K562 (cell line): ENCODE measurements around the gene AJM1. TPM values are rescaled to one million over a fixed set of nuclear protein-coding genes. Genes with fewer than 3 reads are reported as not detected.
A peak's percentile ranks its signal among the peaks of the same experiment; 100 is the strongest.

Experiments
- BRCA1 ChIP-seq, 2 experiments: fragments of 450-650 bp in 1 of 2; sonication (generic) in 1 of 2; formaldehyde crosslinking in 1 of 2; IDR thresholded peaks; 2 replicates each; pipeline versions ENCODE4 v1.5.0 to v1.6.1; 2017 to 2020; ENCODE audit warnings: mild to moderate bottlenecking in 1 of 2, missing genetic modification reagents in 1 of 2
- CREM ChIP-seq: IDR thresholded peaks from 2 replicates; pipeline ENCODE4 v1.6.1; 2014; ENCODE audit warnings: antibody characterized with exemption, low read depth
- EP300 ChIP-seq: IDR thresholded peaks from 2 replicates; pipeline ENCODE4 v1.6.1; 2012; ENCODE audit warnings: low read length, improper control_type of control experiment
- GTF2F1 ChIP-seq: IDR thresholded peaks from 2 replicates; pipeline ENCODE4 v1.6.1; 2011; ENCODE audit warnings: low read depth, low read length, improper control_type of control experiment
- KDM1A ChIP-seq, 2 experiments: fragments of 450-650 bp; IDR thresholded peaks; 2 replicates each; pipeline ENCODE4 v1.6.1; 2016; ENCODE audit warnings: mild to moderate bottlenecking in 2 of 2
- MEF2D ChIP-seq: conservative IDR thresholded peaks from 2 replicates; pipeline ENCODE4 v1.6.1; 2016; ENCODE audit warnings: low read depth, missing genetic modification characterization, missing compliant biosample characterization
- MTA2 ChIP-seq: fragments of 450-650 bp; IDR thresholded peaks from 2 replicates; pipeline ENCODE4 v1.6.1; 2016; ENCODE audit warnings: low read depth
- MYC ChIP-seq, 2 experiments: fragments of 250-450 bp in 1 of 2; sonication (Bioruptor Pico) in 1 of 2; IDR thresholded peaks; 2 replicates each; pipeline versions ENCODE4 v1.5.1 to v1.6.1; 2012 to 2021; ENCODE audit warnings: low read depth in 2 of 2, borderline replicate concordance in 1 of 2, improper control_type of control experiment in 1 of 2, low read length in 1 of 2, mild to moderate bottlenecking in 1 of 2, moderate library complexity in 1 of 2
- SLC30A9 ChIP-seq: fragments of 250-450 bp; sonication (Bioruptor Pico); IDR thresholded peaks from 2 replicates; pipeline ENCODE4 v1.8.0; 2022; ENCODE audit warnings: mild to moderate bottlenecking, moderate library complexity
- SMARCC2 ChIP-seq: fragments of 450-650 bp; IDR thresholded peaks from 2 replicates; pipeline ENCODE4 v1.6.1; 2017; ENCODE audit warnings: antibody characterized with exemption, moderate library complexity, mild to moderate bottlenecking, low read depth
- SMC3 ChIP-seq: conservative IDR thresholded peaks from 2 replicates; pipeline ENCODE4 v1.6.1; 2011; ENCODE audit warnings: low read depth, low read length, improper control_type of control experiment; ENCODE audit not compliant: insufficient read depth
- SP1 ChIP-seq: sonication (generic); formaldehyde crosslinking; IDR thresholded peaks from 2 replicates; pipeline ENCODE4 v1.8.1; 2022; ENCODE audit warnings: mild to moderate bottlenecking, missing genetic modification reagents
- TCF7 ChIP-seq: sonication (generic); IDR thresholded peaks from 2 replicates; pipeline ENCODE4 v1.6.1; 2016; ENCODE audit warnings: antibody characterized with exemption, borderline replicate concordance
- ZFP30 ChIP-seq: fragments of 250-450 bp; sonication (Bioruptor Pico); IDR thresholded peaks from 2 replicates; pipeline ENCODE4 v1.8.0; 2022; ENCODE audit warnings: moderate library complexity, mild to moderate bottlenecking, inconsistent platforms, borderline replicate concordance
- ZNF239 ChIP-seq: fragments of 250-450 bp; sonication (Bioruptor Pico); IDR thresholded peaks from 2 replicates; pipeline ENCODE4 v1.4.0; 2020; ENCODE audit warnings: mild to moderate bottlenecking
- ZSCAN29 ChIP-seq: fragments of 450-650 bp; IDR thresholded peaks from 2 replicates; pipeline ENCODE4 v1.6.1; 2017
- polyA plus RNA-seq, 8 experiments: library from polyadenylated mRNA; depleted of rRNA in 4 of 8; stranded (reverse) in 5 of 8; unstranded in 3 of 8; fragments of >200 nt; fragmentation: Nextera tagmentation in 2 of 8; fragmentation: Illumina TruSeq in 1 of 8; extraction: Ambion mirVana in 2 of 8; extraction: Trizol in 1 of 8; gene quantifications; 2 replicates each; pipeline versions ENCODE4 v1.2.1 to v1.2.3, GENCODE V29; 2011 to 2014; ENCODE audit warnings: inconsistent platforms in 1 of 8, missing spikeins in 1 of 8
- total RNA-seq, 7 experiments: library from RNA; depleted of rRNA in 6 of 7; stranded (reverse); fragments of >200 nt in 6 of 7; fragmentation: Illumina TruSeq in 2 of 7; extraction: Trizol in 2 of 7; gene quantifications; 2 replicates each; pipeline versions ENCODE4 v1.2.1 to v1.2.3, GENCODE V29; 2011 to 2021; ENCODE audit warnings: low replicate concordance in 1 of 7
- TF ChIP-seq, protein P1 (sequence below): fragments of 450-650 bp; conservative IDR thresholded peaks from 2 replicates; pipeline ENCODE4 v1.6.1; 2016; ENCODE audit warnings: missing genetic modification characterization, low read depth, mild to moderate bottlenecking, missing compliant biosample characterization, moderate library complexity
- TF ChIP-seq, protein P2 (sequence below): IDR thresholded peaks from 2 replicates; pipeline ENCODE4 v1.6.1; 2016; ENCODE audit warnings: missing genetic modification characterization, missing compliant biosample characterization
- TF ChIP-seq, protein P3 (sequence below): IDR thresholded peaks from 3 replicates; pipeline ENCODE4 v1.6.1; 2011; ENCODE audit warnings: borderline replicate concordance, mild to moderate bottlenecking, moderate library complexity; ENCODE audit not compliant: insufficient read length; ENCODE audit errors: extremely low read depth
- TF ChIP-seq, protein P4 (sequence below), 2 experiments: fragments of 450-650 bp in 1 of 2; IDR thresholded peaks; 2 replicates each; pipeline ENCODE4 v1.6.1; 2011 to 2017; ENCODE audit warnings: low read depth in 2 of 2, antibody characterized with exemption in 1 of 2, borderline replicate concordance in 1 of 2, low read length in 1 of 2, mild to moderate bottlenecking in 1 of 2, mixed read lengths in 1 of 2; ENCODE audit not compliant: control insufficient read depth in 1 of 2

AJM1 gene
- total and polyA plus RNA-seq, 9 of the 15 experiments (the other 6 are each of a cell fraction or from before 2014, with no cell fraction given): 0.01 to 3.7 (median 0.65) TPM; not detected in 1

DNA sequence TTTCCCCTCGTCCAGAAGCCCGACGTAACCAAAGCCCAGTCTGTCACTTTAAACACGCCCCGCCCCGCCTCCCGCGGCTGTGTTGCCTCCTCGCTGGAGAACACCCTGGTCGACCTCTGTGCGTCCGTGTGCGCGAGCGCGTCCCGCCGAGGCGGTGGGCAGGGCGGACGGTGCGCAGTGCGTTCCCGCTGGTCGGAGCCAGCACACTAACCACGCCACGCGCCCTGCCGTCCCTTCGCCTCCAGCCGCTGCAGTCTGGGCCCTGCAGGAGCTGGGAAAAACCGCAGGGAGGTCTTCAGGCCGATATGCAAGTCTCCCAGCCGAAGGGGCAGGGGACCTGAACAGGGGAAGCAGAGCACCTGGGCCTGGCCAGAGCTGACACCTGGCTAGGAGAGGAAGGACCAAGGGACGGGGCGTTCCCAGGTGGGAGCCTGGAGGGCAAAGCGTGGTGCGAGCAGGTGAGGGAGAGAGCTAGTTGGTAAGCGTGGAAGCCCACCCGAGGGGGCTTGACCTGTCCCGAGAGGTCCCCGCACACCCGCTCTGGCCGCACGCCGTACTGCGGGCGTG, 5.6 kb downstream of the AJM1 start (continued):
- no peak for TF ChIP-seq MTA2
- TF ChIP-seq GTF2F1: no peak
- TF ChIP-seq, protein P1, sequence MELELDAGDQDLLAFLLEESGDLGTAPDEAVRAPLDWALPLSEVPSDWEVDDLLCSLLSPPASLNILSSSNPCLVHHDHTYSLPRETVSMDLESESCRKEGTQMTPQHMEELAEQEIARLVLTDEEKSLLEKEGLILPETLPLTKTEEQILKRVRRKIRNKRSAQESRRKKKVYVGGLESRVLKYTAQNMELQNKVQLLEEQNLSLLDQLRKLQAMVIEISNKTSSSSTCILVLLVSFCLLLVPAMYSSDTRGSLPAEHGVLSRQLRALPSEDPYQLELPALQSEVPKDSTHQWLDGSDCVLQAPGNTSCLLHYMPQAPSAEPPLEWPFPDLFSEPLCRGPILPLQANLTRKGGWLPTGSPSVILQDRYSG (tag): no peak
- TF ChIP-seq, protein P2, sequence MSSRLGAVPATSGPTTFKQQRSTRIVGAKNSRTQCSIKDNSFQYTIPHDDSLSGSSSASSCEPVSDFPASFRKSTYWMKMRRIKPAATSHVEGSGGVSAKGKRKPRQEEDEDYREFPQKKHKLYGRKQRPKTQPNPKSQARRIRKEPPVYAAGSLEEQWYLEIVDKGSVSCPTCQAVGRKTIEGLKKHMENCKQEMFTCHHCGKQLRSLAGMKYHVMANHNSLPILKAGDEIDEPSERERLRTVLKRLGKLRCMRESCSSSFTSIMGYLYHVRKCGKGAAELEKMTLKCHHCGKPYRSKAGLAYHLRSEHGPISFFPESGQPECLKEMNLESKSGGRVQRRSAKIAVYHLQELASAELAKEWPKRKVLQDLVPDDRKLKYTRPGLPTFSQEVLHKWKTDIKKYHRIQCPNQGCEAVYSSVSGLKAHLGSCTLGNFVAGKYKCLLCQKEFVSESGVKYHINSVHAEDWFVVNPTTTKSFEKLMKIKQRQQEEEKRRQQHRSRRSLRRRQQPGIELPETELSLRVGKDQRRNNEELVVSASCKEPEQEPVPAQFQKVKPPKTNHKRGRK (tag): no peak
- peak; percentile 73 for TF ChIP-seq CREM
- TF ChIP-seq ZFP30 (CRISPR knock-in tag): no peak
- TF ChIP-seq TCF7: no peak
- TF ChIP-seq MYC (IDR thresholded peaks at IDR 0.05; ENCODE audit: low read depth, low read length): peak; percentile 46
- peak; percentile 87; the same call in 1 of the 2 replicates for TF ChIP-seq MYC (CRISPR knock-in tag; IDR thresholded peaks at IDR 0.05; ENCODE audit: borderline replicate concordance, low read depth)
- TF ChIP-seq ZNF239: no peak
- TF ChIP-seq, protein P3, sequence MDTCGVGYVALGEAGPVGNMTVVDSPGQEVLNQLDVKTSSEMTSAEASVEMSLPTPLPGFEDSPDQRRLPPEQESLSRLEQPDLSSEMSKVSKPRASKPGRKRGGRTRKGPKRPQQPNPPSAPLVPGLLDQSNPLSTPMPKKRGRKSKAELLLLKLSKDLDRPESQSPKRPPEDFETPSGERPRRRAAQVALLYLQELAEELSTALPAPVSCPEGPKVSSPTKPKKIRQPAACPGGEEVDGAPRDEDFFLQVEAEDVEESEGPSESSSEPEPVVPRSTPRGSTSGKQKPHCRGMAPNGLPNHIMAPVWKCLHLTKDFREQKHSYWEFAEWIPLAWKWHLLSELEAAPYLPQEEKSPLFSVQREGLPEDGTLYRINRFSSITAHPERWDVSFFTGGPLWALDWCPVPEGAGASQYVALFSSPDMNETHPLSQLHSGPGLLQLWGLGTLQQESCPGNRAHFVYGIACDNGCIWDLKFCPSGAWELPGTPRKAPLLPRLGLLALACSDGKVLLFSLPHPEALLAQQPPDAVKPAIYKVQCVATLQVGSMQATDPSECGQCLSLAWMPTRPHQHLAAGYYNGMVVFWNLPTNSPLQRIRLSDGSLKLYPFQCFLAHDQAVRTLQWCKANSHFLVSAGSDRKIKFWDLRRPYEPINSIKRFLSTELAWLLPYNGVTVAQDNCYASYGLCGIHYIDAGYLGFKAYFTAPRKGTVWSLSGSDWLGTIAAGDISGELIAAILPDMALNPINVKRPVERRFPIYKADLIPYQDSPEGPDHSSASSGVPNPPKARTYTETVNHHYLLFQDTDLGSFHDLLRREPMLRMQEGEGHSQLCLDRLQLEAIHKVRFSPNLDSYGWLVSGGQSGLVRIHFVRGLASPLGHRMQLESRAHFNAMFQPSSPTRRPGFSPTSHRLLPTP: no peak
- no peak for TF ChIP-seq KDM1A (IDR thresholded peaks at IDR 0.05)
- TF ChIP-seq MEF2D (tag): no peak
- TF ChIP-seq SLC30A9 (CRISPR knock-in tag): no peak
- TF ChIP-seq EP300: no peak
- no peak for TF ChIP-seq SMARCC2
- TF ChIP-seq BRCA1 (IDR thresholded peaks at IDR 0.05): no peak
- TF ChIP-seq BRCA1 (CRISPR knock-in tag; IDR thresholded peaks at IDR 0.05): no peak
- TF ChIP-seq ZSCAN29: no peak
- TF ChIP-seq, protein P4, sequence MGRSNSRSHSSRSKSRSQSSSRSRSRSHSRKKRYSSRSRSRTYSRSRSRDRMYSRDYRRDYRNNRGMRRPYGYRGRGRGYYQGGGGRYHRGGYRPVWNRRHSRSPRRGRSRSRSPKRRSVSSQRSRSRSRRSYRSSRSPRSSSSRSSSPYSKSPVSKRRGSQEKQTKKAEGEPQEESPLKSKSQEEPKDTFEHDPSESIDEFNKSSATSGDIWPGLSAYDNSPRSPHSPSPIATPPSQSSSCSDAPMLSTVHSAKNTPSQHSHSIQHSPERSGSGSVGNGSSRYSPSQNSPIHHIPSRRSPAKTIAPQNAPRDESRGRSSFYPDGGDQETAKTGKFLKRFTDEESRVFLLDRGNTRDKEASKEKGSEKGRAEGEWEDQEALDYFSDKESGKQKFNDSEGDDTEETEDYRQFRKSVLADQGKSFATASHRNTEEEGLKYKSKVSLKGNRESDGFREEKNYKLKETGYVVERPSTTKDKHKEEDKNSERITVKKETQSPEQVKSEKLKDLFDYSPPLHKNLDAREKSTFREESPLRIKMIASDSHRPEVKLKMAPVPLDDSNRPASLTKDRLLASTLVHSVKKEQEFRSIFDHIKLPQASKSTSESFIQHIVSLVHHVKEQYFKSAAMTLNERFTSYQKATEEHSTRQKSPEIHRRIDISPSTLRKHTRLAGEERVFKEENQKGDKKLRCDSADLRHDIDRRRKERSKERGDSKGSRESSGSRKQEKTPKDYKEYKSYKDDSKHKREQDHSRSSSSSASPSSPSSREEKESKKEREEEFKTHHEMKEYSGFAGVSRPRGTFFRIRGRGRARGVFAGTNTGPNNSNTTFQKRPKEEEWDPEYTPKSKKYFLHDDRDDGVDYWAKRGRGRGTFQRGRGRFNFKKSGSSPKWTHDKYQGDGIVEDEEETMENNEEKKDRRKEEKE (IDR thresholded peaks at IDR 0.05; ENCODE audit: borderline replicate concordance in 1 of 2, control insufficient read depth in 1 of 2, low read depth in 2 of 2, low read length in 1 of 2): no peak
- peak; percentile 76; the same call in 1 of the 2 replicates for TF ChIP-seq SP1 (CRISPR knock-in tag)
- TF ChIP-seq SMC3: no peak
